ENCODE results near the gene MYH7.

GRCh38 chr14:23465261-23465660, 29.8 kb upstream of the MYH7 start:
- TF ChIP-seq EP300 (IDR thresholded peaks at IDR 0.05) = no peak
- TF ChIP-seq, protein P1, sequence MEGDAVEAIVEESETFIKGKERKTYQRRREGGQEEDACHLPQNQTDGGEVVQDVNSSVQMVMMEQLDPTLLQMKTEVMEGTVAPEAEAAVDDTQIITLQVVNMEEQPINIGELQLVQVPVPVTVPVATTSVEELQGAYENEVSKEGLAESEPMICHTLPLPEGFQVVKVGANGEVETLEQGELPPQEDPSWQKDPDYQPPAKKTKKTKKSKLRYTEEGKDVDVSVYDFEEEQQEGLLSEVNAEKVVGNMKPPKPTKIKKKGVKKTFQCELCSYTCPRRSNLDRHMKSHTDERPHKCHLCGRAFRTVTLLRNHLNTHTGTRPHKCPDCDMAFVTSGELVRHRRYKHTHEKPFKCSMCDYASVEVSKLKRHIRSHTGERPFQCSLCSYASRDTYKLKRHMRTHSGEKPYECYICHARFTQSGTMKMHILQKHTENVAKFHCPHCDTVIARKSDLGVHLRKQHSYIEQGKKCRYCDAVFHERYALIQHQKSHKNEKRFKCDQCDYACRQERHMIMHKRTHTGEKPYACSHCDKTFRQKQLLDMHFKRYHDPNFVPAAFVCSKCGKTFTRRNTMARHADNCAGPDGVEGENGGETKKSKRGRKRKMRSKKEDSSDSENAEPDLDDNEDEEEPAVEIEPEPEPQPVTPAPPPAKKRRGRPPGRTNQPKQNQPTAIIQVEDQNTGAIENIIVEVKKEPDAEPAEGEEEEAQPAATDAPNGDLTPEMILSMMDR (IDR thresholded peaks at IDR 0.05) = no peak
- TF ChIP-seq POLR2A (IDR thresholded peaks at IDR 0.05) = no peak
